ENCODE results near the gene SF1. TPM values are rescaled to one million over a fixed set of nuclear protein-coding genes. Genes with fewer than 3 reads are reported as not detected.

The SF1 gene
- total and polyA plus RNA-seq, 2 donors, result 49.5 to 134 TPM

DNA sequence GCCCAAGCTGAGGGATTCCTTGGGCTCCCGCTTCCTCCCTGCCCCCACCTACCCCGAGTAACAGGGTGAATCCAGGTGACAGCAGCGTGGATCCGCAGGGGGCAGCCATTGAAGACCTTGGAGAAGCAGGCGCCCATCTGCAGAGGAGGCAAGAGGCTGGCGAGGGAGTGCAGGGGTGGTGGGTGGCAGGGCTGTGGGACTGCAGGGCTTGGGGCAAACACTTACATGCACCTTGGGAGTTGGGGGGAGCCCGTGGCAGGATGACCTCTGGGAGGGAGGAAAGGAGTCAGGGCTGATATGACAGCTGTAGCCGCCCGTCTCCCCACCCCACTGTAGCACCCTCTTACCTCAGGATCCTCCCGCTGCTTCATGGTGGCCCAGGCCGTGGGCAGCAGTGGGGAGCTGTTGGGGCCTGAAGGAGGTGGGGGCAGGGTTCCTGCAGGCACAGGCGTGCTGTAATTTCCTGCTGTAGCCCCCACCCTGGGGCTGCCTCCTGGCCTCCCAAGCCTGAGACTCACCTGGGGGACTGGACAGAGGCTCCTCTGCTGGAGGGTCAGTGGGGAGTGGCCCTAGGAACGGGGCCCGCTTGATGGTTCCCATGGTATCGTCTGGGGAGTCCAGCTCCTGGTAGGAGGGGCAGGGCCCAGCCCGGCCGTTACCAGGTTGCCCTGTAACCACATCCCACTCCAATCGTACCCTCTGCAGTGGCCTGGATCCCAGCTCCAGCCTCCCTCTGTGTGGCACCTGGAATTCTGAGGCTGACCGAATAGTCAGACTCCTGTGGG is 18.6 kb upstream of the SF1 start:
- no peaks in the 10 kb centered on the region for H3K9me3 ChIP-seq (ENCODE audit: control insufficient read depth in 2 of 2, insufficient read depth in 1 of 2, low read length in 1 of 2)
- no peaks in the 10 kb centered on the region for H3K27me3 ChIP-seq (ENCODE audit: control insufficient read depth in 2 of 2, insufficient read depth in 1 of 2, low read length in 1 of 2)
- peaks cover 9 to 27% of the 10 kb centered on the region in 2 donors for H3K4me1 ChIP-seq (ENCODE audit: control insufficient read depth in 2 of 2, insufficient read depth in 2 of 2, low read length in 2 of 2)
- H3K36me3 ChIP-seq (ENCODE audit: control insufficient read depth in 2 of 2, insufficient read depth in 2 of 2, low read length in 1 of 2), result peaks cover 49 to 62% of the 10 kb centered on the region in 2 donors
- no peak overlapping the region for H3K27ac ChIP-seq (ENCODE audit: low read depth in 1 of 2, low read length in 1 of 2)
- DNase-seq (ENCODE audit: low read depth in 6 of 9, low spot score in 9 of 9), result no peak
- WGBS, result 96% methylated on average over 19 of the region's 19 CpGs
- H3K4me3 ChIP-seq (ENCODE audit: low read length in 2 of 2), result no peak overlapping the region

DNA sequence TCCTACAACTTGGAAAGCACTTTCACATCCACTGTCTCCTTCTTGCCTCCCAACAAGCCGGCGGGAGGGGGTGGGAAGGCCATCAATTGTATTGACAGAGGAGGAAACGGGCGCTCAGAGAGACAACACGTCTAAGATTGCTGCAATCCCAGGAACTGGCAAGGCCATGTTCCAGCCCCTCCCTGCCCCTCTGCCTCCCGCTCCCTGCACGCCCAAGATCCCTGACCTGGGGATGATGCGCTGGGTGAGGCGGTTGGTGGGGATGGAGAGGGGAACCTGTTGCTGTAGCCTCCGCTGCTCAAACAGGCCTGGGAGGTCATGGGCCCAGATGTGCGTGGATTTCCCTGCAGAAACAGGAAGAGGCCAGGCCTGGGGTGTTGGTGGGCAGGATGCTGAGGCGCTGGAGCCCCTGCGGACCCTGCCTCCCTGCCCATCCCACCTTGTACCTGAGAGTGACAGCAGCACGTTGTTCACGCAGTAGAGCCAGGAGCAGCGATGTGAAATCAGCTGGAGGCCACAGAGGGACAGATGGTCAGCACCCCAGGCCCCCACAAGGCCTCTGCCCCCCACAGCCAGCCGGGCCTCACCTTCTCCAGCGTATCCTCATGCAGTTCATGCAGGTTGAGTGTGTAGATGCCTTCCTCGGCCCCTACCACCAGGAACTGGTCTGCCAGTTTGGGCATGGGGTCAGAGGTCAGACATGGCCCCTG is 17.9 kb upstream of the SF1 start:
- no peak for DNase-seq (ENCODE audit: low read depth in 6 of 9, low spot score in 9 of 9)
- Histone ChIP-seq H3K36me3 (ENCODE audit: control insufficient read depth in 2 of 2, insufficient read depth in 2 of 2, low read length in 1 of 2) (peaks cover 52 to 69% of the 10 kb centered on the region in 2 donors), H3K27ac (ENCODE audit: low read depth in 1 of 2, low read length in 1 of 2) (no peak overlapping the region), H3K9me3 (ENCODE audit: control insufficient read depth in 2 of 2, insufficient read depth in 1 of 2, low read length in 1 of 2) (no peaks in the 10 kb centered on the region), H3K4me3 (ENCODE audit: low read length in 2 of 2) (no peak overlapping the region), H3K27me3 (ENCODE audit: control insufficient read depth in 2 of 2, insufficient read depth in 1 of 2, low read length in 1 of 2) (no peaks in the 10 kb centered on the region), H3K4me1 (ENCODE audit: control insufficient read depth in 2 of 2, insufficient read depth in 2 of 2, low read length in 2 of 2) (peaks cover 2 to 19% of the 10 kb centered on the region in 2 donors)
- 82% methylated on average over 19 of the region's 19 CpGs for WGBS

GRCh38 chr11:64794526-64794925 is 16.2 kb upstream of the SF1 start:
- no peak overlapping the region for H3K4me3 ChIP-seq (ENCODE audit: low read length in 2 of 2)
- H3K4me1 ChIP-seq (ENCODE audit: control insufficient read depth in 2 of 2, insufficient read depth in 2 of 2, low read length in 2 of 2), result peaks cover 0 to 9% of the 10 kb centered on the region in 2 donors
- peaks cover 53 to 69% of the 10 kb centered on the region in 2 donors for H3K36me3 ChIP-seq (ENCODE audit: control insufficient read depth in 2 of 2, insufficient read depth in 2 of 2, low read length in 1 of 2)
- 98% methylated on average over 10 of the region's 10 CpGs for WGBS
- no peak overlapping the region for H3K27ac ChIP-seq (ENCODE audit: low read depth in 1 of 2, low read length in 1 of 2)
- no peaks in the 10 kb centered on the region for H3K9me3 ChIP-seq (ENCODE audit: control insufficient read depth in 2 of 2, insufficient read depth in 1 of 2, low read length in 1 of 2)
- no peak for DNase-seq (ENCODE audit: low read depth in 6 of 9, low spot score in 9 of 9)
- no peaks in the 10 kb centered on the region for H3K27me3 ChIP-seq (ENCODE audit: control insufficient read depth in 2 of 2, insufficient read depth in 1 of 2, low read length in 1 of 2)

DNA sequence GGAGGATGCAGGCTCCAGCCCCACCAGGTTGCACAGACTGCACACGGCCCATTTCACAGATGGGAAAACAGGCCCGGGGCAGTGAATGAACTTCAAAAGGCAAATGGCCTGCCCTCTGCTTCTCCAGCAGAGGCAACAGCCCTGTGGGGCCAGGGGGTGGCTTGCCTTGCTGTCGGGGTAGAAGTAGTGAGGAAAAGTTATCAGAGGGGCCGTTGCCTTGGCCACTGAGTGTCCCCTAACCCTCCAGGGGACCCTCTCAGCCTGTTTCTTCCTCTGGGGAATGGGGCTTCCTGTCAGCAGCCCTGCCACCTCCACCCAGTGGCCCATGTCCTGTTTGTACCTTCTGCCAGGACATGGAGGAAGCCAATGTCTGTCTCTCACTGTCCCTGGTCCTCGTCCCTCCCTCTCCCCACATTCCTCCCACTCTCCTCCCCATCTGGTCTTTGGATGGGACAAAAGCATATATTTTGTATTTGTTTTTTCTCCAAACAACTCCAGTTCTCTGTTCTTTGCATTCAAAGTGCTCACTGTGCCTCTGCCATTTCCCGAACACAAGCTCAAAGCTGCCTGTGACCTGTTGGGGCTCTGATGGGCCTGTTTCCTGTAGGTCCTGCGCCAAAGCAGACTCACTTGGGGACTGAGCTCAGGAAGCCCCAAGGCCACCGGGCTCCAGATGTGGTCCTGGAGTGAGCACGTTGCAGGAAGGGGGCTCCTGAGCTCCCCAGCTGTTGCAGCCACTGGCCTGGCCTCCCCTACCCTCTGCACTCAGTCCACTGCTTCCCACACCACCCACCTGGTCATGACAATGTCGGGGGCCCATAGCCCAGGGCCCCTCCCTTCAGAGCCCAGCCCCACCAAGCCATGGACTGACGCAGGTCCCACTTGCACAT is 15.2 kb upstream of the SF1 start:
- H3K9me3 ChIP-seq (ENCODE audit: control insufficient read depth in 2 of 2, insufficient read depth in 1 of 2, low read length in 1 of 2), result no peaks in the 10 kb centered on the region
- no peak overlapping the region for H3K4me3 ChIP-seq (ENCODE audit: low read length in 2 of 2)
- peaks cover 0 to 9% of the 10 kb centered on the region in 2 donors for H3K4me1 ChIP-seq (ENCODE audit: control insufficient read depth in 2 of 2, insufficient read depth in 2 of 2, low read length in 2 of 2)
- H3K27me3 ChIP-seq (ENCODE audit: control insufficient read depth in 2 of 2, insufficient read depth in 1 of 2, low read length in 1 of 2), result no peaks in the 10 kb centered on the region
- peaks cover 50 to 69% of the 10 kb centered on the region in 2 donors for H3K36me3 ChIP-seq (ENCODE audit: control insufficient read depth in 2 of 2, insufficient read depth in 2 of 2, low read length in 1 of 2)
- 65% methylated on average over 11 of the region's 11 CpGs for WGBS
- H3K27ac ChIP-seq (ENCODE audit: low read depth in 1 of 2, low read length in 1 of 2), result peak overlapping the region in 1 of 2 donors; percentile 61
- no peak for DNase-seq (ENCODE audit: low read depth in 6 of 9, low spot score in 9 of 9)

GRCh38 chr11:64792482-64792881 is 14.1 kb upstream of the SF1 start:
- H3K27ac ChIP-seq (ENCODE audit: low read depth in 1 of 2, low read length in 1 of 2), result no peak overlapping the region
- peaks cover 0 to 12% of the 10 kb centered on the region in 2 donors for H3K4me1 ChIP-seq (ENCODE audit: control insufficient read depth in 2 of 2, insufficient read depth in 2 of 2, low read length in 2 of 2)
- 99% methylated on average over 4 of the region's 4 CpGs for WGBS
- H3K9me3 ChIP-seq (ENCODE audit: control insufficient read depth in 2 of 2, insufficient read depth in 1 of 2, low read length in 1 of 2), result no peaks in the 10 kb centered on the region
- DNase-seq (ENCODE audit: low read depth in 6 of 9, low spot score in 9 of 9), result no peak
- H3K27me3 ChIP-seq (ENCODE audit: control insufficient read depth in 2 of 2, insufficient read depth in 1 of 2, low read length in 1 of 2), result no peaks in the 10 kb centered on the region
- H3K4me3 ChIP-seq (ENCODE audit: low read length in 2 of 2), result no peak overlapping the region
- H3K36me3 ChIP-seq (ENCODE audit: control insufficient read depth in 2 of 2, insufficient read depth in 2 of 2, low read length in 1 of 2), result peaks cover 50 to 73% of the 10 kb centered on the region in 2 donors

GRCh38 chr11:64791781-64792291 is 13.5 kb upstream of the SF1 start:
- no peak overlapping the region for H3K4me3 ChIP-seq (ENCODE audit: low read length in 2 of 2)
- no peak overlapping the region for H3K27ac ChIP-seq (ENCODE audit: low read depth in 1 of 2, low read length in 1 of 2)
- peaks cover 0 to 12% of the 10 kb centered on the region in 2 donors for H3K4me1 ChIP-seq (ENCODE audit: control insufficient read depth in 2 of 2, insufficient read depth in 2 of 2, low read length in 2 of 2)
- 98% methylated on average over 14 of the region's 14 CpGs for WGBS
- H3K27me3 ChIP-seq (ENCODE audit: control insufficient read depth in 2 of 2, insufficient read depth in 1 of 2, low read length in 1 of 2), result no peaks in the 10 kb centered on the region
- DNase-seq (ENCODE audit: low read depth in 6 of 9, low spot score in 9 of 9), result no peak
- H3K9me3 ChIP-seq (ENCODE audit: control insufficient read depth in 2 of 2, insufficient read depth in 1 of 2, low read length in 1 of 2), result no peaks in the 10 kb centered on the region
- H3K36me3 ChIP-seq (ENCODE audit: control insufficient read depth in 2 of 2, insufficient read depth in 2 of 2, low read length in 1 of 2), result peaks cover 45 to 66% of the 10 kb centered on the region in 2 donors

DNA sequence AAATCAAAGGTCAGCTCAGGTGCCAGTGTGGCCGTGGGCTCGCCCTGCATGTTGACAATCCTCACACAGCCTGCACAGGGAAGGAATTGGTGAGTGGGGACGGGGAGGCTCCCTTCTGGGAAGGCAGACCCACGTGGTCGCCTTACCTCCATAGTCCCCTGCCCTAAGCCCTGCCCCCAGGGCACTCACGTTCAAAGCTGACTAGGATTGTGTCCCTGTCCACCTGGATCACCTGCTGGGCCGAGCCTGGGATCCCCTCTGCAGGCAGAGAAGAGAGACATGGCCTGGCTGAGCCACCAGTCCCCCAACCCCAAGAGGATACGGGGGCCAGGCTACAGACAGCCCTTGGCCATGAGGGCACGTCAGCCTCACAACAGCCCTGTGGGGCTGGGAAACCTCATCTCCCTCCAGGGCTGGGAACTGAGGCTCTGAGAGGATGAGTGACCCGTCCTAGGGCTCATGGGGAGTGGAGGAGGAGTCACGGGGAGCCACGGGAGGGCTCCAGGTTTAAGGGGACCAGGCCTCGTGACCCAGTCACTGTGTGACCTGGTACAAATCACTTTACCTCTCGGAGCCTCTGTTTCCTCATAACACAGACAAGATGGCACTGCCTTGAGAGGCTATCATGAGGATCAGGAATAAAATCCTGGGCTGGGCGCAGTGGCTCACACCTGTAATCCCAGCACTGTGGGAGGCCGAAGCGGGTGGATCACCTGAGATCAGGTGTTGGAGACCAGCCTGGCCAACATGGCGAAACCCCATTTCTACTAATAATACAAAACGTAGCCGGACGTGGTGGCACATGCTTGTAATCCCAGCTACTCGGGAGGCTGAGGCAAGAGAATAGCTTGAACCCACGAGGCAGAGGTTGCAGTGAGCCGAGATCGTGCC is 12.1 kb upstream of the SF1 start:
- Histone ChIP-seq H3K4me3 (ENCODE audit: low read length in 2 of 2) (no peak overlapping the region), H3K4me1 (ENCODE audit: control insufficient read depth in 2 of 2, insufficient read depth in 2 of 2, low read length in 2 of 2) (peaks cover 0 to 12% of the 10 kb centered on the region in 2 donors), H3K27ac (ENCODE audit: low read depth in 1 of 2, low read length in 1 of 2) (no peak overlapping the region), H3K9me3 (ENCODE audit: control insufficient read depth in 2 of 2, insufficient read depth in 1 of 2, low read length in 1 of 2) (no peaks in the 10 kb centered on the region), H3K27me3 (ENCODE audit: control insufficient read depth in 2 of 2, insufficient read depth in 1 of 2, low read length in 1 of 2) (no peaks in the 10 kb centered on the region), H3K36me3 (ENCODE audit: control insufficient read depth in 2 of 2, insufficient read depth in 2 of 2, low read length in 1 of 2) (peaks cover 37 to 54% of the 10 kb centered on the region in 2 donors)
- WGBS, result 98% methylated on average over 25 of the region's 25 CpGs
- no peak for DNase-seq (ENCODE audit: low read depth in 6 of 9, low spot score in 9 of 9)
